Dendritic cell treated with granulocyte-macrophage colony-stimulating factor and Interleukin-4, amounts not matched to agents 40 ng/mL and 50 ng/mL, for 4 days (primary cell): Measurements from ENCODE around the gene TTC9.
A peak's percentile ranks its signal among the peaks of the same experiment; 100 is the strongest.

Experiments used
- H3K27ac Mint-ChIP-seq: one replicate; pipeline ENCODE4 v1.8.0; 2022; ENCODE audit warnings: mild to moderate bottlenecking, mixed read lengths
- H3K27me3 Mint-ChIP-seq: one replicate; pipeline ENCODE4 v1.8.0; 2022; ENCODE audit warnings: mild to moderate bottlenecking, mixed read lengths
- H3K36me3 Mint-ChIP-seq: one replicate; pipeline ENCODE4 v1.8.0; 2022; ENCODE audit warnings: low read depth, mixed read lengths
- H3K4me1 Mint-ChIP-seq: one replicate; pipeline ENCODE4 v1.8.0; 2022; ENCODE audit warnings: low read depth, mixed read lengths
- H3K4me3 Mint-ChIP-seq: one replicate; pipeline ENCODE4 v1.8.0; 2022; ENCODE audit warnings: mild to moderate bottlenecking, moderate library complexity, mixed read lengths
- H3K9me3 Mint-ChIP-seq: one replicate; pipeline ENCODE4 v1.8.0; 2022; ENCODE audit warnings: mixed read lengths
- intact Hi-C: fragments of 100-400 bp; cut with micrococcal nuclease; formaldehyde crosslinking; loops from one replicate; pipeline ENCODE4 v1.15.0; 2022

Gene TTC9

GRCh38 chr14:70654632-70655031, 12.9 kb downstream of the TTC9 start:
- H3K27me3 Mint-ChIP-seq = no peaks in the 10 kb centered on the region
- no peaks in the 10 kb centered on the region for H3K9me3 Mint-ChIP-seq
- H3K36me3 Mint-ChIP-seq = peaks cover 10% of the 10 kb centered on the region
- intact Hi-C loops = no loop called here
- H3K4me3 Mint-ChIP-seq = no peak overlapping the region
- peaks cover 69% of the 10 kb centered on the region for H3K4me1 Mint-ChIP-seq
- no peak overlapping the region for H3K27ac Mint-ChIP-seq

GRCh38 chr14:70655110-70655826, 13.6 kb downstream of the TTC9 start:
- peaks cover 10% of the 10 kb centered on the region for H3K36me3 Mint-ChIP-seq
- intact Hi-C loops = no loop called here
- H3K27ac Mint-ChIP-seq = peak overlapping the region; percentile 42
- peaks cover 64% of the 10 kb centered on the region for H3K4me1 Mint-ChIP-seq
- no peaks in the 10 kb centered on the region for H3K9me3 Mint-ChIP-seq
- no peak overlapping the region for H3K4me3 Mint-ChIP-seq
- no peaks in the 10 kb centered on the region for H3K27me3 Mint-ChIP-seq

- H3K27ac Mint-ChIP-seq = no peak overlapping the region
- peaks cover 74% of the 10 kb centered on the region for H3K4me1 Mint-ChIP-seq
- H3K27me3 Mint-ChIP-seq = no peaks in the 10 kb centered on the region
- no peaks in the 10 kb centered on the region for H3K9me3 Mint-ChIP-seq
- peaks cover 7% of the 10 kb centered on the region for H3K36me3 Mint-ChIP-seq
- H3K4me3 Mint-ChIP-seq = no peak overlapping the region
- intact Hi-C loops = no loop called here
Measured at GRCh38 chr14:70658899-70659298, 17.2 kb downstream of the TTC9 start.

- no peak overlapping the region for H3K4me3 Mint-ChIP-seq
- no peak overlapping the region for H3K27ac Mint-ChIP-seq
- H3K27me3 Mint-ChIP-seq = no peaks in the 10 kb centered on the region
- peaks cover 7% of the 10 kb centered on the region for H3K36me3 Mint-ChIP-seq
- no peaks in the 10 kb centered on the region for H3K9me3 Mint-ChIP-seq
- intact Hi-C loops = loop anchor here (5.0 kb wide), 1 partner anchor 36 kb away; no protein-coding TSS in a partner anchor
- H3K4me1 Mint-ChIP-seq = peaks cover 79% of the 10 kb centered on the region
Measured at GRCh38 chr14:70660967-70661893, 19.5 kb downstream of the TTC9 start.

GRCh38 chr14:70662080-70662479, 20.4 kb downstream of the TTC9 start:
- intact Hi-C loops = loop anchor here (5.0 kb wide), 1 partner anchor 35 kb away; no protein-coding TSS in a partner anchor
- no peaks in the 10 kb centered on the region for H3K9me3 Mint-ChIP-seq
- H3K27ac Mint-ChIP-seq = peak overlapping the region; percentile 22
- no peak overlapping the region for H3K4me3 Mint-ChIP-seq
- H3K4me1 Mint-ChIP-seq = peaks cover 79% of the 10 kb centered on the region
- peaks cover 7% of the 10 kb centered on the region for H3K36me3 Mint-ChIP-seq
- H3K27me3 Mint-ChIP-seq = no peaks in the 10 kb centered on the region

GRCh38 chr14:70662816-70663215, 21.1 kb downstream of the TTC9 start:
- intact Hi-C loops = loop anchor here (5.0 kb wide), 1 partner anchor 34 kb away; no protein-coding TSS in a partner anchor
- Mint-ChIP-seq H3K4me1 (peaks cover 73% of the 10 kb centered on the region), H3K27ac (no peak overlapping the region), H3K36me3 (peaks cover 7% of the 10 kb centered on the region), H3K27me3 (no peaks in the 10 kb centered on the region), H3K4me3 (no peak overlapping the region), H3K9me3 (no peaks in the 10 kb centered on the region)

- no peaks in the 10 kb centered on the region for H3K9me3 Mint-ChIP-seq
- peaks cover 65% of the 10 kb centered on the region for H3K4me1 Mint-ChIP-seq
- H3K36me3 Mint-ChIP-seq = peaks cover 14% of the 10 kb centered on the region
- no peaks in the 10 kb centered on the region for H3K27me3 Mint-ChIP-seq
- H3K4me3 Mint-ChIP-seq = no peak overlapping the region
- intact Hi-C loops = loop anchor here (5.0 kb wide), 1 partner anchor 34 kb away; no protein-coding TSS in a partner anchor
- H3K27ac Mint-ChIP-seq = peak overlapping the region; percentile 57
Measured at GRCh38 chr14:70663707-70664179, 22.0 kb downstream of the TTC9 start.

GRCh38 chr14:70664698-70665447, 23.2 kb downstream of the TTC9 start:
- Mint-ChIP-seq H3K4me3 (no peak overlapping the region), H3K27ac (peak overlapping the region; percentile 57), H3K4me1 (peaks cover 56% of the 10 kb centered on the region), H3K27me3 (no peaks in the 10 kb centered on the region), H3K9me3 (no peaks in the 10 kb centered on the region), H3K36me3 (peaks cover 14% of the 10 kb centered on the region)
- intact Hi-C loops = loop anchor here (5.0 kb wide), 1 partner anchor 32 kb away; no protein-coding TSS in a partner anchor

GRCh38 chr14:70665448-70666360, 24.0 kb downstream of the TTC9 start:
- intact Hi-C loops = no loop called here
- H3K27me3 Mint-ChIP-seq = no peaks in the 10 kb centered on the region
- H3K4me1 Mint-ChIP-seq = peaks cover 55% of the 10 kb centered on the region
- no peak overlapping the region for H3K4me3 Mint-ChIP-seq
- no peaks in the 10 kb centered on the region for H3K9me3 Mint-ChIP-seq
- H3K27ac Mint-ChIP-seq = no peak overlapping the region
- H3K36me3 Mint-ChIP-seq = peaks cover 20% of the 10 kb centered on the region

GRCh38 chr14:70666361-70666686, 24.6 kb downstream of the TTC9 start:
- H3K4me3 Mint-ChIP-seq = no peak overlapping the region
- no peaks in the 10 kb centered on the region for H3K9me3 Mint-ChIP-seq
- intact Hi-C loops = no loop called here
- H3K36me3 Mint-ChIP-seq = peaks cover 27% of the 10 kb centered on the region
- H3K27ac Mint-ChIP-seq = no peak overlapping the region
- H3K4me1 Mint-ChIP-seq = peaks cover 48% of the 10 kb centered on the region
- no peaks in the 10 kb centered on the region for H3K27me3 Mint-ChIP-seq

GRCh38 chr14:70670992-70671651, 29.4 kb downstream of the TTC9 start:
- H3K4me3 Mint-ChIP-seq = no peak overlapping the region
- H3K27me3 Mint-ChIP-seq = no peaks in the 10 kb centered on the region
- peaks cover 8% of the 10 kb centered on the region for H3K4me1 Mint-ChIP-seq
- no peak overlapping the region for H3K27ac Mint-ChIP-seq
- peaks cover 34% of the 10 kb centered on the region for H3K36me3 Mint-ChIP-seq
- H3K9me3 Mint-ChIP-seq = no peaks in the 10 kb centered on the region
- intact Hi-C loops = no loop called here
